8988T (cell line): ENCODE results near the gene FAM237A.

Experiments used
- DNase-seq: peaks from one replicate; pipeline ENCODE4 v3.0.0; 2011

Gene FAM237A

GRCh38 chr2:206692971-206693370 is 50.7 kb downstream of the FAM237A start:
- DNase-seq: no peak

GRCh38 chr2:206693399-206694137 is 51.3 kb downstream of the FAM237A start:
- peak; percentile 18 for DNase-seq

- DNase-seq: no peak
Observed at GRCh38 chr2:206696910-206697309, 54.6 kb downstream of the FAM237A start.

GRCh38 chr2:206698811-206699210 is 56.5 kb downstream of the FAM237A start:
- DNase-seq: no peak
